ENCODE measurements around the gene MRPS2.
"Not testable (repeated sequence)": the region's sequence is repeated elsewhere in the genome, so short reads cannot be mapped to it uniquely, and the experiment has no call there.

MRPS2 gene

GRCh38 chr9:135500525-135501260 lies at the start of gene MRPS2:
MRPS2 (plus strand) TSS chr9:135500682; CDS start chr9:135500711, 29 bp downstream.
- DNase-seq, result no peak

GRCh38 chr9:135450956-135451355 lies 49.5 kb upstream of the MRPS2 start:
- no peak for DNase-seq

GRCh38 chr9:135451909-135452308 lies 48.6 kb upstream of the MRPS2 start:
- not testable (repeated sequence) for DNase-seq

- no peak for DNase-seq
Observed at GRCh38 chr9:135454737-135455136, 45.7 kb upstream of the MRPS2 start.

- DNase-seq, result no peak
Observed at GRCh38 chr9:135455401-135456030, 45.0 kb upstream of the MRPS2 start.

- no peak for DNase-seq
Observed at GRCh38 chr9:135456436-135457104, 43.9 kb upstream of the MRPS2 start.

- not testable (repeated sequence) for DNase-seq
Observed at GRCh38 chr9:135458478-135458877, 42.0 kb upstream of the MRPS2 start.

- DNase-seq, result no peak
Observed at GRCh38 chr9:135461936-135462335, 38.5 kb upstream of the MRPS2 start.

GRCh38 chr9:135463140-135463539 lies 37.3 kb upstream of the MRPS2 start:
- no peak for DNase-seq

GRCh38 chr9:135464181-135464580 lies 36.3 kb upstream of the MRPS2 start:
- no peak for DNase-seq

GRCh38 chr9:135468854-135469521 lies 31.5 kb upstream of the MRPS2 start:
- DNase-seq, result no peak

GRCh38 chr9:135471791-135472640 lies 28.5 kb upstream of the MRPS2 start:
- no peak for DNase-seq

GRCh38 chr9:135473972-135474543 lies 26.4 kb upstream of the MRPS2 start:
- no peak for DNase-seq

- DNase-seq, result no peak
Observed at GRCh38 chr9:135474915-135475314, 25.6 kb upstream of the MRPS2 start.

- no peak for DNase-seq
Observed at GRCh38 chr9:135476561-135477355, 23.7 kb upstream of the MRPS2 start.

GRCh38 chr9:135478191-135478590 lies 22.3 kb upstream of the MRPS2 start:
- DNase-seq, result no peak

- no peak for DNase-seq
Observed at GRCh38 chr9:135478829-135479468, 21.5 kb upstream of the MRPS2 start.

- no peak for DNase-seq
Observed at GRCh38 chr9:135479469-135480052, 20.9 kb upstream of the MRPS2 start, which contains the start of gene PPP1R26. PPP1R26 (plus strand) TSS chr9:135479782; CDS start chr9:135484511, 4,729 bp downstream.

GRCh38 chr9:135480071-135480939 lies 20.2 kb upstream of the MRPS2 start:
- no peak for DNase-seq

All from NCI-H2081 treated with DMSO at 0.1 percent for 48 hours (cell line).